Neuronal stem cell (in vitro differentiated cells): ENCODE results near the gene OR13C3.
A peak's percentile ranks its signal among the peaks of the same experiment; 100 is the strongest.

Experiments used
- DNase-seq: peaks from one replicate; pipeline ENCODE4 v3.0.0-alpha.2; 2013; ENCODE audit warnings: low spot score
- H2AFZ ChIP-seq: one replicate; pipeline ENCODE4 v1.6.1; 2013; ENCODE audit warnings: mild to moderate bottlenecking, low read length, inconsistent platforms
- H2AK5ac ChIP-seq: 2 replicates; pipeline ENCODE4 v1.6.1; 2013; ENCODE audit warnings: low read depth, mild to moderate bottlenecking, inconsistent platforms, low read length, moderate library complexity, mixed read lengths
- H2BK120ac ChIP-seq: 2 replicates; pipeline ENCODE4 v1.6.1; 2013; ENCODE audit warnings: low read depth, mild to moderate bottlenecking, inconsistent platforms, low read length, moderate library complexity, mixed read lengths
- H2BK12ac ChIP-seq: one replicate; pipeline ENCODE4 v1.6.1; 2013; ENCODE audit warnings: low read length, inconsistent platforms
- H2BK15ac ChIP-seq: 2 replicates; pipeline ENCODE4 v1.6.1; 2013; ENCODE audit warnings: mild to moderate bottlenecking, low read length, inconsistent platforms, mixed read lengths
- H2BK5ac ChIP-seq: one replicate; pipeline ENCODE4 v1.6.1; 2013; ENCODE audit warnings: inconsistent platforms, mild to moderate bottlenecking, low read length, moderate library complexity
- H3K14ac ChIP-seq: one replicate; pipeline ENCODE4 v1.6.1; 2013; ENCODE audit warnings: low read length, inconsistent platforms
- H3K18ac ChIP-seq: 2 replicates; pipeline ENCODE4 v1.6.1; 2013; ENCODE audit warnings: low read length, inconsistent platforms
- H3K23ac ChIP-seq: 2 replicates; pipeline ENCODE4 v1.6.1; 2013; ENCODE audit warnings: low read depth, mild to moderate bottlenecking, mixed read lengths, low read length, inconsistent platforms; ENCODE audit not compliant: poor library complexity
- H3K27ac ChIP-seq: replicated peaks from 3 replicates; pipeline ENCODE4 v1.5.1; 2013; ENCODE audit warnings: low read length, inconsistent platforms
- H3K27me3 ChIP-seq, 3 experiments: 2 replicates each; pipeline ENCODE4 v1.6.1; 2013; ENCODE audit warnings: low read length in 3 of 3, mild to moderate bottlenecking in 2 of 3, inconsistent platforms in 1 of 3, low read depth in 1 of 3, mixed read lengths in 1 of 3, moderate library complexity in 1 of 3; ENCODE audit not compliant: control insufficient read depth in 3 of 3, insufficient read depth in 3 of 3
- H3K36me3 ChIP-seq, 2 donors: replicated peaks in 1 of 2; 2 replicates each; pipeline ENCODE4 v1.6.1; 2013; ENCODE audit warnings: low read length in 2 of 2; ENCODE audit not compliant: control insufficient read depth in 2 of 2, insufficient read depth in 2 of 2
- H3K4ac ChIP-seq: 2 replicates; pipeline ENCODE4 v1.6.1; 2013; ENCODE audit warnings: inconsistent platforms, mild to moderate bottlenecking, low read length, moderate library complexity
- H3K4me1 ChIP-seq, 2 donors: 1 replicate in 1 of 2; 2 replicates in 1 of 2; pipeline ENCODE4 v1.6.1; 2013; ENCODE audit warnings: low read length in 2 of 2, low read depth in 1 of 2; ENCODE audit not compliant: control insufficient read depth in 2 of 2, insufficient read depth in 1 of 2
- H3K4me2 ChIP-seq: one replicate; pipeline ENCODE4 v1.6.1; 2013; ENCODE audit warnings: mild to moderate bottlenecking, low read length, inconsistent platforms; ENCODE audit not compliant: insufficient read depth, poor library complexity, severe bottlenecking
- H3K4me3 ChIP-seq, 2 donors: 2 replicates each; pipeline ENCODE4 v1.5.1; 2013; ENCODE audit warnings: low read length in 2 of 2, mild to moderate bottlenecking in 2 of 2, inconsistent platforms in 1 of 2, moderate library complexity in 1 of 2
- H3K79me1 ChIP-seq: one replicate; pipeline ENCODE4 v1.6.1; 2013; ENCODE audit warnings: low read depth, mild to moderate bottlenecking, inconsistent platforms, low read length, moderate library complexity
- H3K9ac ChIP-seq: one replicate; pipeline ENCODE4 v1.6.1; 2013; ENCODE audit warnings: mild to moderate bottlenecking, low read depth, low read length, inconsistent platforms; ENCODE audit not compliant: poor library complexity
- H3K9me3 ChIP-seq, 2 donors: replicated peaks in 1 of 2; 2 replicates each; pipeline versions ENCODE3 to v1.6.1; 2013; ENCODE audit warnings: low read length in 2 of 2, mild to moderate bottlenecking in 2 of 2, inconsistent platforms in 1 of 2, low read depth in 1 of 2, mixed read lengths in 1 of 2, moderate library complexity in 1 of 2; ENCODE audit not compliant: control insufficient read depth in 2 of 2, insufficient read depth in 1 of 2
- H4K8ac ChIP-seq: one replicate; pipeline ENCODE4 v1.6.1; 2013; ENCODE audit warnings: low read depth, mild to moderate bottlenecking, inconsistent platforms, low read length, moderate library complexity
- H4K91ac ChIP-seq: one replicate; pipeline ENCODE4 v1.6.1; 2013; ENCODE audit warnings: low read length, low read depth, mild to moderate bottlenecking, inconsistent platforms; ENCODE audit not compliant: poor library complexity
- WGBS, 2 donors: extraction: QIAGEN DNeasy Blood & Tissue Kit; methylation state at CpG; one replicate each; pipeline ENCODE4 v1.1.7; 2013; ENCODE audit warnings: missing lambda C conversion rate in 2 of 2, mixed read lengths in 1 of 2; ENCODE audit not compliant: insufficient read length in 2 of 2, insufficient replicate concordance in 1 of 2; ENCODE audit errors: extremely low coverage in 2 of 2; 5-methylcytosine and 5-hydroxymethylcytosine counted together

OR13C3 gene

GRCh38 chr9:104572612-104573011, 36.0 kb upstream of the OR13C3 start:
- no peak overlapping the region for H3K4ac ChIP-seq
- WGBS, 2 donors: no CpG with 5 or more reads among the region's 1 CpG
- no peak overlapping the region for H2BK12ac ChIP-seq
- H3K14ac ChIP-seq: no peak overlapping the region
- no peaks in the 10 kb centered on the region for H3K36me3 ChIP-seq
- H3K27ac ChIP-seq: no peak overlapping the region
- no peak overlapping the region for H4K8ac ChIP-seq
- no peak overlapping the region for H3K18ac ChIP-seq
- no peak overlapping the region for H2BK120ac ChIP-seq
- H3K9me3 ChIP-seq: no peaks in the 10 kb centered on the region
- no peak overlapping the region for H3K9ac ChIP-seq
- no peaks in the 10 kb centered on the region for H3K79me1 ChIP-seq
- H2AFZ ChIP-seq: no peak overlapping the region
- DNase-seq: no peak
- no peak overlapping the region for H3K4me2 ChIP-seq
- no peak overlapping the region for H2AK5ac ChIP-seq
- no peak overlapping the region for H4K91ac ChIP-seq
- H3K4me1 ChIP-seq: no peaks in the 10 kb centered on the region
- H2BK5ac ChIP-seq: no peak overlapping the region
- no peak overlapping the region for H3K23ac ChIP-seq
- H2BK15ac ChIP-seq: no peak overlapping the region
- no peak overlapping the region for H3K4me3 ChIP-seq
- H3K27me3 ChIP-seq: no peaks in the 10 kb centered on the region

GRCh38 chr9:104568868-104569267, 32.2 kb upstream of the OR13C3 start, which contains the start of gene OR13C8:
Gene OR13C8, plus strand, starts transcription at chr9:104569168. Its CDS starts 0 bp downstream, at chr9:104569168.
- no peak within 1 kb of the TSS for H2BK15ac ChIP-seq
- H3K9ac ChIP-seq: no peak within 1 kb of the TSS
- no peak within 1 kb of the TSS for H2AFZ ChIP-seq
- no peak within 1 kb of the TSS for H3K27ac ChIP-seq
- no peak within 1 kb of the TSS for H3K14ac ChIP-seq
- no peak within 1 kb of the TSS for H3K18ac ChIP-seq
- H3K36me3 ChIP-seq: no peaks in the 10 kb centered on the region
- H4K8ac ChIP-seq: no peak within 1 kb of the TSS
- WGBS, 2 donors: no CpG with 5 or more reads among the region's 4 CpGs
- no peaks in the 10 kb centered on the region for H3K79me1 ChIP-seq
- no peak within 1 kb of the TSS for H3K4ac ChIP-seq
- H3K27me3 ChIP-seq: no peaks in the 10 kb centered on the region
- no peak within 1 kb of the TSS for H2BK5ac ChIP-seq
- H3K23ac ChIP-seq: no peak within 1 kb of the TSS
- H3K9me3 ChIP-seq: no peaks in the 10 kb centered on the region
- H2AK5ac ChIP-seq: no peak within 1 kb of the TSS
- H4K91ac ChIP-seq: no peak within 1 kb of the TSS
- no peak within 1 kb of the TSS for H2BK120ac ChIP-seq
- no peak for DNase-seq
- H3K4me1 ChIP-seq: peaks cover 0 to 2% of the 10 kb centered on the region in 2 donors
- no peak within 1 kb of the TSS for H3K4me2 ChIP-seq
- no peak within 1 kb of the TSS for H3K4me3 ChIP-seq
- no peak within 1 kb of the TSS for H2BK12ac ChIP-seq

- peak overlapping the region; percentile 27 for H3K27ac ChIP-seq
- no CpG with 5 or more reads among the region's 1 CpG for WGBS, 2 donors
Measured at GRCh38 chr9:104564358-104564757, 27.7 kb upstream of the OR13C3 start.

DNA sequence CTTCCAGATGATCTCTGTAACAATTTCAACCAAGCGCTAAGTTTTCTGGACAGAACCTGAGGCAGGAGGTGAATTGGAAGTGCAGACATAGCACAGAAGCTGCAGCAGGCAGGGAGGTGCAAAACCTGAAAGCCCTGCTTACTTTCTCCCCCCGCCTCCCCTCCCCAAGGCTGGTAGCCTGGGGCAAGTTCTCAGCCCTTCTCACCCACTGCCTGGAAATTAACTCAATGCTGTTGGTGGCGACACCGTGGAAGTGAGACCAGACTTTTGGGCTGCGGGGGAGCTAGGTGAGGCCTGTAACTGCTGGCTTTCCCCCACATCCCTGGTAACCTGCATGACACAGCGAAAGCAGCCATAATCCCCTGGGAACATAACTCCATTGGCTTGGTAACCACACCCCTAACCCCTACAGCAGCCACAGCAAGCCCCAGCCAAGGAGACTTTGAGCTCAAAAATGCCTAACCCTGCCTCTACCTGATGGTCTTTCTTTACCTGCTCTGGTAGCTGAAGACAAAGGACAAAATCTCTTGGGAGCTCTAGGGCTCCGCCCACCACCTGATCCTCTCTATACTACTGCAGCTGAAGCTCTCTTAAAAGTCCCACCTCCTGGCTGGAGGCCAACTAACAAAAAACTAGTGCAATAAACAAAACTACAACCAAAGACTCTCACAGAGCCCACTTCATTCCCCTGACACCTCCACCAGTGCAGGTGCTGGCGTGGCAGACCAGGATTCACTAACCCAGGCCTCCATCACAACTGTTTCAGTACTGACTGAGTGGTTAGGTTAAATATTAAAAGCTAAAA, 20.4 kb upstream of the OR13C3 start:
- Histone ChIP-seq H3K14ac (peak overlapping the region; percentile 31), H3K9me3 (no peaks in the 10 kb centered on the region)

More at GRCh38 chr9:104564358-104564757, 27.7 kb upstream of the OR13C3 start:
- no peak overlapping the region for H3K4ac ChIP-seq
- no peak overlapping the region for H2BK120ac ChIP-seq
- no peak overlapping the region for H4K91ac ChIP-seq
- H3K4me3 ChIP-seq: no peak overlapping the region
- H3K79me1 ChIP-seq: no peaks in the 10 kb centered on the region
- H3K36me3 ChIP-seq: no peaks in the 10 kb centered on the region
- no peak overlapping the region for H3K9ac ChIP-seq
- no peaks in the 10 kb centered on the region for H3K27me3 ChIP-seq
- no peaks in the 10 kb centered on the region for H3K9me3 ChIP-seq
- no peak overlapping the region for H2BK12ac ChIP-seq
- no peak overlapping the region for H3K14ac ChIP-seq
- peaks cover 0 to 2% of the 10 kb centered on the region in 2 donors for H3K4me1 ChIP-seq
- no peak for DNase-seq
- H2AFZ ChIP-seq: no peak overlapping the region
- no peak overlapping the region for H2AK5ac ChIP-seq
- no peak overlapping the region for H3K18ac ChIP-seq
- H3K23ac ChIP-seq: no peak overlapping the region
- no peak overlapping the region for H2BK15ac ChIP-seq
- H2BK5ac ChIP-seq: no peak overlapping the region
- H4K8ac ChIP-seq: no peak overlapping the region
- no peak overlapping the region for H3K4me2 ChIP-seq

More for the DNA sequence above, 20.4 kb upstream of the OR13C3 start:
- no peak overlapping the region for H3K18ac ChIP-seq
- H3K4me1 ChIP-seq: peaks cover 0 to 2% of the 10 kb centered on the region in 2 donors
- H3K27ac ChIP-seq: no peak overlapping the region
- H2AK5ac ChIP-seq: no peak overlapping the region
- H3K27me3 ChIP-seq: no peaks in the 10 kb centered on the region
- no peak overlapping the region for H3K23ac ChIP-seq
- no peaks in the 10 kb centered on the region for H3K79me1 ChIP-seq
- no peak overlapping the region for H2BK5ac ChIP-seq
- DNase-seq: no peak
- no peak overlapping the region for H2BK12ac ChIP-seq
- no peak overlapping the region for H4K91ac ChIP-seq
- H3K36me3 ChIP-seq: no peaks in the 10 kb centered on the region
- H2BK15ac ChIP-seq: no peak overlapping the region
- WGBS, 2 donors: no CpG with 5 or more reads among the region's 8 CpGs
- no peak overlapping the region for H4K8ac ChIP-seq
- H3K4me2 ChIP-seq: no peak overlapping the region
- H3K4ac ChIP-seq: no peak overlapping the region
- no peak overlapping the region for H3K4me3 ChIP-seq
- no peak overlapping the region for H2BK120ac ChIP-seq
- H2AFZ ChIP-seq: no peak overlapping the region
- no peak overlapping the region for H3K9ac ChIP-seq
